Islet of Langerhans (tissue), 1 donor: Measurements from ENCODE around the gene PLAAT3.
"Not testable (repeated sequence)": the region's sequence is repeated elsewhere in the genome, so short reads cannot be mapped to it uniquely, and the experiment has no call there.

Experiments
- FAIRE-seq: peaks from one replicate; lab custom pipeline; 2011; peaks lifted over from hg19 to GRCh38; lab: Jason Lieb, UNC

The PLAAT3 gene

DNA sequence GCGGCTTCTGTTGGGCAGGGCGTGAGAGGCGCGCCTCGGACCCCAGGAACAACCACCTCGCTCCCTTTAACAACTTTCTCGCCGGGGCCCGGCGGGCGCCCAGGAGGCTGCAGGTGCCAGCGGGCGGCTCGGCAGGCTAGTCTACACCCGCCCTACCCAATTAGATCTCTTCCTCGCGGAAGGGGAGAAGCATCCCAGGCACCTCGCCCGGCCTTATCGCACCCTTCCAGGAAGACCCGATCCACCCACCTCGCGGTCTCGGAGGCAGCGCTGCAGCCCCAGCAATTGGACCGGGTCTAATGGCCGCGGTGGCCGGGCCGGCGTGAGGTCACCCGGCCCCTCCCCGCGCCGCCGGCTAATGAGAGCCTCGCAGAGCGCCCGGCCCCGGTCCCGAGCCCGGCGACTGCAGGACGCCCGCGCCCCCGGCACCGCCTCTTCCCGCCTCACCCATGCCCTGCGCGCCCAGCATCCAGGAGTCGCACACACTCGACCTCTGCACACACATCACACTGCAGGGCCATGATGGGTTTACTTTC, at the start of gene PLAAT3:
TSS of gene PLAAT3 (minus strand) at position 298 of the 536 bp plus-strand sequence. CDS start 419 bp downstream, outside the sequence.
- FAIRE-seq, result no peak

DNA sequence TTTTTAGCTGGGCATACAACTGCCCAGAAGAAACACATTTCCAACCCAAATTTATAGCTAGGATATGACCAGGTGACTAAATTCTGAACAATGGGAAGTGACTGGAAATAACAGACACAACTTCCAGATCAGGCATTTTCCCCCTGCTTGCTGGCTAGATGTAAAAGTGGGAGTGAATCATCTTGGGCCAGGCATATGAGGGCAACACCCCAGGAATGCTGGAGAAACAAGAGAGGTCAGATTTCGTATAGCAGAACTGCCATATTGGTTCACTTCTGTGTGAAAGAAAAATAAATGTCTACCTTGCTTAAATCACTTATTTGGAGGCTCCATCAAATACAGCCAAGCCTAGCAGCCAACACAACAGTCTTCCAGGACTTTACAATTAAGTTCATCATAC, 49.6 kb upstream of the PLAAT3 start:
- FAIRE-seq, result no peak

DNA sequence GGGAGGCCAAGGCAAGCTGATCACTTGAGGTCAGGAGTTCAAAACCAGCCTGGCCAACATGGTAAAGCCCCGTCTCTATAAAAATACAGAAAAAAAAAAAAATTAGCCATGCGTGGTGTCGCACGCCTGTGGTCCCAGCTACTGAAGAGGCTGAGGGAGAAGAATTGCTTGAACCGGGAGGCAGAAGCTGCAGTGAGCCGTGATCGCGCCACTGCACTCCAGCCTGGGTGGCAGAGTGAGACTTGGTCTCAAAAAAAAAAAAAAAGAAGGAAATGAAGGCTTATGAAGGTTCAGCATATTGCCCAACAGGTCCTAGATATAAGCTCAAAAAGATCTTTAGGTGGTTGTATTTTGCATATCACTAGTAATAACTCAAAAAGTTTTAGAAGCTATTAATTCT, 46.7 kb upstream of the PLAAT3 start:
- FAIRE-seq, result no peak

DNA sequence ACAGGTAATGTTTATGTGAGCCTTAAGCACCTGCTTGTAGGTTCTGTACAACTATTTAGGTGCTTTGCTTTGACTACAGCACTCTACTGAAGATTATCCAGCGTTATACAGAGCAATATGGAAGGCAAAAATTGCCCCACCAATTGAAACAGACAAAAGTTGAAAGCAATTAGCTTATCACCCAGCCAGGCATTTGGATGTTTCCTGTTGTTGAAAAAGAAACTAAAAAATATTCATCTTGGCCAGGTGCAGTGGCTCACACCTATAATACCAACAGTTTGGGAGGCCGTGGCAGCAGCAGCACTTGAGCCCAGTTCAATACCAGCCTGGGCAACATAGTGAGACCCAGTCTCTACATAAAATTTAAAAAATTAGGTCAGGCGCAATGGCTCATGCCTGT, 38.4 kb upstream of the PLAAT3 start:
- no peak for FAIRE-seq

DNA sequence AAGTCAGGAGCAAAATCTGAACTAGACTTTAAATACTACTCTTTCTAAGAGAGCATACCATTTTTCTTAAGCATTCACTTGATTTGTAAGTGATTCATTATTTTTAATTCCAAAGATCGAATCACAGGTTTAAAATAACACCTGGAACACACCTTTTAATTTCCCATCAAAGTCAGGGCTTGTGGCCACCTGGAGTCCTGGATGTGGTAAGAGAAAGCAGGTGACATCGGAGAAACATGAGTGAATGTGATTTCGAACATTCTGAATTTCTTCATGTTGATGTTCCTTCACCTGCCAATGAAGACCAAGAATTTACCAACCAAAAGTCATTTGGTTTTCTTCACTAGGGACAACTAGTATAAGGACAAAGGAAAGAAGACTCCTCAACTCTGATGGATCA, 29.0 kb upstream of the PLAAT3 start:
- no peak for FAIRE-seq

DNA sequence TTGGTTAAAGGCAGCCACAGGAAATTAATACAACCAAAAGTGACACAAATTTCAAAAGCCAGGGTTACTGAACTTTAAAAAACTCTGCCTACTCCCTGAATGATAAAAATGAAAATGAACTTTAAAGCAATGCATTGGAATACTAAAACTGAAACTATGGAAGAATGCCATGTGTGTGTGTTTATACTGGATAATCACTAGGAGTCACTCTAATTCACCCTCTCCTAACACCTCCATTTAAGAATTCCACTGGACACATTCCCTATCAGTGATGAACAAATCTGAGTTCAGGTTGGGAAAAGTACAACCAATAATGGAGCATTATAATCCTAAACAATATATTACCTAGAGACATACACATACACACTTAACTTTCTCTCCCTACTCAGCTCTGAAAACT, 27.5 kb upstream of the PLAAT3 start:
- FAIRE-seq, result no peak

DNA sequence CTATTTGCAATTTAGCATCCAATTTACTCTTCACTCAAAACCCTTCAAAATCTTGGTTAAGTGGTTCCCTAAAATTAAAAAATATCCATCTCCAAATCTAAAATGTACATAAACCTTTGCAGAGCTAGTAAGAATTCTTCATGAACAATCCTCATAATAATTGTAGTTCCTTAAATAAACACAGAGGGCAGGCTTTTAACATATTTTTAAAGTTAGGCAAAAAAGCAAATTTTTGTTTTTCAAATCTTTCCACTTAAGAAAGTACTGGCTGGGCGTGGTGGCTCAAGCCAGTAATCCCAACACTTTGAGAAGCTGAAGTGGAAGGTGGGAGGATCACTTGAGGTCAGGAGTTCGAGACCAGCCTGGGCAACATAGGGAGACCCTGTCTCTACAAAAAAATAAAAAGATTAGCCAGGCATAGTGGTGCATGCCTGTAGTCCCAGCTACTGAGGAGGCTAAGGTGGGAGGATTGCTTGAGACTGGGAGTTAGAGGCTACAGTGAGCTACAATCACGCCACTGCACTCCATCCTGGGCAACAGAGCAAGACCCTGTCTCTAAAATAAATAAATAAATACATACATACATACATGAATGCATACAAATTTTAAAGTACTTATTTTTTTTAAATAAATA, 25.1 kb upstream of the PLAAT3 start:
- peak; percentile 90 for FAIRE-seq

DNA sequence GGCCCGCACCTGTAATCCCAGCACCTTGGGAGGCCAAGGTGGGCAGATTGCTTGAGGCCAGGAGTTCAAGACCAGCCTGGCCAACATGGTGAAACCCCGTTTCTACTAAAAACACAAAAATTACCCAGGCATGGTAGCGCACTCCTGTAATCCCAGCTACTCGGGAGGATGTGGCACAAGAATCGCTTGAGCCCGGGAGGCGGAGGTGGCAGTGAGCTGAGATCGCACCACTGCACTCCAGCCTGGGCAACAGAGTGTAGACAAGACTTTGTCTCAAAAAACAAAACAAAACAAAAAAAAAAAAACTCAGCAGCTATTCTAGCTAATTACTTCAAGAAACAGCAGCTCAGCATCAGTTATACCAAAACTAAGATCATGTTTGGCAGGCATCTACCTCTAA, 24.2 kb upstream of the PLAAT3 start:
- FAIRE-seq, result not testable (repeated sequence)

DNA sequence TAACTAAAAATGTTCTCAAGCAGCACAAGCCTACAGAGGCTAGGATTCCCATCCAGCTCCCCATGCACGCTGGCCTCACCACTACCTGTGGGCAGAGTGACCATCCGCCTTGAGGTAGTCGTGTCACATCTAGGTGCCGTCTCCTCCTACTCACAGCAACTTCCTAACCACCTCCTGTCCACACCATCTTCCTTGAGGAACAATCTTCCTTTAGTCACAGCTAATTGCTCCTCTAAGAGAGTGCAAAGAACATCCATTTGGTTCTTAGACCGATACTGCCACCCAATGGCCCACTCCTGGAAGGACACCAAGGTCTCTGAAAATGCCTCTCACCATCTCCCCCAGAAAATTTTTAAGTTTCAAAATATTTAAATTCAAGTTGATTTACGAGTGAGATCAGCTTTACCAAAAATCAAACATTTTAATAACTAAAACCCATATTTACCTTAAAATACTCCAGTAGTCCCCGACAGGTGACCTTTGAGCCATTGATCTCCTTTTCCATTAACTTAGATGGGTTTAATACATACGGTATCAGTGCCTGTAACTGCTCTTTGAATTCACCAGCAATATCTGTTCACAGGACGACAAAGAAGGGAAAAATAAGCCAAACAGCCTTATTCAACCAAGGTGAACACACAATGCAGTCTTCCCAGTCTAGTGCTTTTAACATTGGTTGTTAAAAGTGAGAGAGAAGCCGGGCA, 21.7 kb upstream of the PLAAT3 start:
- no peak for FAIRE-seq

DNA sequence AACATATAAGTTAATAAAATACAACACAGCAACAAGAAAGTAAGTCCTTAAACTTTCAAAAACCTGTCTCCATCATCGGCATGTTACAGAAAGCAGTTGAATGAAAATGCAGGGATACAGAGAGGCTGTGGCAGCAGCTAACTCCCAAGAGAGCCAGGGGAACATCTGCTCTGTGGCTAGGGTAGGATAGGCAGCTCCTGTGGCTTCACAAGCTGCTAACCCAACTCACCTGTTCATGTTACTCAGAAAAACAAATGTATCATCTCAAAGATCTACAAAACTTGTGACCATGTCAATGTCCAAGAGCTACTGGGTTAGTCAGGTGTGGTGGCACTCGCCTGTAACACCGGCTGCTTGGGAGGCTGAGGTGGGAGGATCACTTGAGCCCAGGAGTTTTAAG, 15.2 kb upstream of the PLAAT3 start:
- no peak for FAIRE-seq

DNA sequence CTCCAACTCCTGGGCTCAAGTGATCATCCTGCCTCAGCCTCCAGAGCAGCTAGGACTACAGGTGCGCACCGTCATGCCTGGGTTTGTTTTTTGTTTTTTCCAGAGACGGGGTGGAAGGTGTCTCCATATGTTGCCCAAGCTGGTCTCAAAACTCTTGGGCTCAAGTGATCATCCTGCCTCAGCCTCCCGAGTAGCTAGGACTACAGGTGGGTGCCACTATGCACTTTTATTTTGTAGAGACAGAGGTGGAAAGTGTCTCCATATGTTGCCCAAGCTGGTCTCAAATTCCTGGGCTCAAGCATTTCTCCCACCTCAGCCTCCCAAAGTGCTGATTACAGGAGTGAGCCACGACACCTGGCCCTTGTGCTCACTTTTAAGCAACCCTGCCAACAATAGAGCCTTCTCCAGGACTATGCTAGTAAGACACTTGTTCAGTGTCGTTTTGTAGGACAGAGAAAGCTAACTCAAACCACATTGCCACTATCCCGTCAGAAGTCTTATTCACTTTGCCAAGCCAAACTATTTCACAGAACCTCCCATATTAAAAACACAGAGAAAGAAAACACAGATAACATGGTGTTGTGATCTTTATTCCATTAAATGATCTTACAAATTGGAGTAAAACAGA, 9.4 kb upstream of the PLAAT3 start:
- no peak for FAIRE-seq

DNA sequence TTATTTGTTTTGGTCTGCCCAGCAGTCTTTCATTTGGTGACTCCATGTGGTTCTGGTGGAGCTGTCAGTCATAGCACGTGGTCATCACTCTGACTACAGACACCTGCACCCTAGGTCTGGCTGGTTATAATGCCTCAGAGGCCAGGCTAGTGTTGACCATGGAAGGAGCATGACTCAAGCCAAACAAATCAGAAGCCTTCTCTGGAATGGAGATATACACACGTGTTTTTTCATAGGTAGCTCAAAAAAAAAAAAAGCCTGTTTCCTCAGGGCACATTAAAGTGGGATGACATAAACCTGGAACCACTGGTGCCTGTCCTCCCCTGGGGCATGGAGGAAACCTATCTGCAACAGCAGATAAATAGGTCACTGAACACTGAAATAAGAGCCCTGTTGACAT, 8.1 kb upstream of the PLAAT3 start:
- FAIRE-seq, result no peak

DNA sequence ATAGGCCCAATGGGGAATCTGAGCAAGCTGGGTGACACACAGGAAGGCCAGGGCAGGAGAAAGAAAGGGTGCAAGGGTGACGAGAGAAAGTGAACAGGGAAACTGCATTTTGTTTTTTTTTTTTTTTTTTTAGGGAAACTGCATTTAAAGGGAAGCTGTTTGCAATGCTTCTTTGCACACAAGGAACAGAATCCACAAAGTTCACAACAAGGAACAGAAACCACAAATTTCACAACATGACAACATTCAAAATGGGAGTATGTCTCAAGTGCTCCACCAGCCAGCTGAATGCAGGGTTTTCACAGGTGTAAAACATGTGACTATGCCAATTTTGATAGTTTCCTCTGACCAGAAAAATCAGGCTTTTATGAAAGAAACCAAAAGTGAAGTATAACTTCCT, 6.8 kb upstream of the PLAAT3 start:
- no peak for FAIRE-seq

DNA sequence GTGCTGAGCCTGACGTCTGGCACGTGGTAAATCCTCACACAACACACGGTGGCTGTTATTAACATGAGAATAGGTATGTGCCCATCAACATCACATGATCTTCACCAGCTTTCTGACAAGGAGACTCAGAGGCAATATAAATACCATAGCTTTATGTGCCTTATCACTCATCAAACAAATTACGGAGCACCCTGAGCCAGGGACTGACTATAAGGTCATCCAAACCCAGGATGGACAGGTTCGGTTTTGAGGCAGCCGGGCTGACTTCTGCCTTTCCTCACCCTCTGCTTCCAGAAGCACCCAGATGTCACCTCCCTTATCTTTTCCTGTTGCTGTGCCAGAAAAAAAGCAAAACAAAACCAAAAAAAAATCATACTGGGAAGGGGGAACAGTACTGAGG, 5.7 kb upstream of the PLAAT3 start:
- no peak for FAIRE-seq

DNA sequence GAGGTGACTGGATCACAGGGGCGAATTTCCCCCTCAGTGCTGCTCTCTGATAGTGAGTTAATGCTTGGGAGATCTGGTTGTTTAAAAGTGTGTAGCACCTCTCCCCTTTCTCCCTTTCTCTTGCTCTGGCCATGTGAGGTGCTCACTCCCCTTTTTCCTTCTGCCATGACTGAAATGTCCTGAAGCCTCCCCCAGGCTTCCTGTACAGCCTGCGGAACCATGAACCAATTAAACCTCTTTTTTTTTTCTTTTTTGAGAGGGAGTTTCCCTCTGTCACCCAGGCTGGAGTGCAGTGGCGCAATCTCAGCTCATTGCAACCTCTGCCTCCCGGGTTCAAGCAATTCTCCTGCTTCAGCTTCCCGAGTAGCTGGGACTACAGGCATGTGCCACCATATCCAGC, 3.5 kb upstream of the PLAAT3 start:
- not testable (repeated sequence) for FAIRE-seq

DNA sequence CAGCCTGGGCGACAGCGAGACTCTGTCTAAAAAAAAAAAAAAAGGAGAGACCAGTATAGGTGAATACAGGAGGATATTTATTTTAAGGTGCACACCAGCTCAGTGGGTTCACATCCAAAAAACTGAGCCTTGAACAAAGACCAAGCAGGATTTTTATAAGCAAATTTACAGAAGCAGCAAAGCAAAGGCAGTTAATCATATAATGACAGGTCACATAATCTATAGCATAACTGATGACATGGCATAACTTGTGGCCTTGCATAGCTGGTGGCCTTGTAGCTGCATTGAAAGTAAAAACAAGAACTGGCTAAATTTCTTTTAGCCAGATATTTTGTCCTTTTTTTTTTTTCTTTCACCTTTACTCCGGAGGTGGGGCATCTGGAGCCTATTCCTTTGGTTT, 2.7 kb upstream of the PLAAT3 start:
- FAIRE-seq, result no peak

DNA sequence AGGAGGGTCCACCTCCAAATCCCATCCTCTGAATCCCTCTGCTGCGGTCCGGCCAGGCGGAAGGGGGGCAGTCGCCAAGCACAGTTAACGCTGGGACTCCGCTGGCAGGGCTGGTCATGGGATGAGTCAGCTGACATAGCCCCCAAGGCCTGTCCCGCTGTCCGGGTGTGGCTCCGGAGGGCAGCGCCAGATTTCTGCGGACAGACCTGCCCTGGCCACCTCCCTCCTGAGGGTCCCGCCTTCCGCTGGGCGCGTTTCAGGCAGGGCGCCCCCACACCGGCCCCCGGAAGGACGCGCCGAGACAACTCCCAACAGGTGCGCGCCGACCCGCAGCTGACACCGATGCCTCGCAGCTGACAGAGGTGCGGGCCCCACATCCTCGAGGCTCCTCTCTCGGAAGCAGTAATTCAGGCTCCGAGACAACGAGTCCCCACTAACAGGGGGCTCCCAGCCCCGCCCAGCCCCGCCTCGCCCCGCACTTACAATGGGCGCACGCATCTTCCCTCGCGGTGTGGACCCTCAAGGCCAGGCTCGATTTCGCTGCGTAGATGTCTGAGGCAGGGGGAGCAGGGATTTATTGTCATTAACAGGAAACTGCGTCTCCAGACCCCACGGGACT, 607 bp downstream of the PLAAT3 start:
- no peak for FAIRE-seq

DNA sequence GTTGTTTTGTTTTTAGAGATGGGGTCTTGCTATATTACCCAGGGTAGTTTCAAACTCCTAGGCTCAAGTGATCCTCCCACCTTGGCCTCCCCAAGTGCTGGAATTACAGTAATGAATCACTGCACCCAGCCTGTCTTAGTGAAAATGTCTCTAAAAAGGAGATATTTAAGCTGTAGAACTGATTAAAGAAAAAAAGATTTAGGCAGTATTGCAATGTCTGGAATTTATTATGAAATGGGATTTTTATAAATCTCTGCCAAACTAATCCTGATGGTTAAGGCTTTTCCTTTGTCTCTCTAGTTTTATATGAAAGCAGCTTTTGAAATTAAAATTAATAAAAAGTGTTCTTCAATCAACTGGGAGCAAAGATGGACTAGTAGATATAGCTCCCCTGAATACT, 2.1 kb downstream of the PLAAT3 start:
- no peak for FAIRE-seq

DNA sequence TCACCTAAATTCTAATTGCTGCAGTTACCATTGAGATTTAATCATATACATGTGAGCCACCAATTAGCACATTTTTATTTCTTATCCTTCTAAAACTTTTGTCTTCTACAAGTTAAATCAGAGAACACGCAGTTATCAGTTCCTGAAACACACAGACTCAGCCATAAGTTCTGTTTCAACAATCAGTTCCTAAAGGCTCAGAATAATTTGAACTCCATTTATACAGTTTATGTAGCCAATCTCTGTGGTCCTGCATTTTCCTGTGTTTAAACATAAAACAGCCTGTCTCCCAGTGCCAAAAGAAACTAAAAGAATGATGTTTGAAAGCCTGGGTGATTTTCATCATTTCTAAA, 2.9 kb downstream of the PLAAT3 start:
- FAIRE-seq, result no peak

DNA sequence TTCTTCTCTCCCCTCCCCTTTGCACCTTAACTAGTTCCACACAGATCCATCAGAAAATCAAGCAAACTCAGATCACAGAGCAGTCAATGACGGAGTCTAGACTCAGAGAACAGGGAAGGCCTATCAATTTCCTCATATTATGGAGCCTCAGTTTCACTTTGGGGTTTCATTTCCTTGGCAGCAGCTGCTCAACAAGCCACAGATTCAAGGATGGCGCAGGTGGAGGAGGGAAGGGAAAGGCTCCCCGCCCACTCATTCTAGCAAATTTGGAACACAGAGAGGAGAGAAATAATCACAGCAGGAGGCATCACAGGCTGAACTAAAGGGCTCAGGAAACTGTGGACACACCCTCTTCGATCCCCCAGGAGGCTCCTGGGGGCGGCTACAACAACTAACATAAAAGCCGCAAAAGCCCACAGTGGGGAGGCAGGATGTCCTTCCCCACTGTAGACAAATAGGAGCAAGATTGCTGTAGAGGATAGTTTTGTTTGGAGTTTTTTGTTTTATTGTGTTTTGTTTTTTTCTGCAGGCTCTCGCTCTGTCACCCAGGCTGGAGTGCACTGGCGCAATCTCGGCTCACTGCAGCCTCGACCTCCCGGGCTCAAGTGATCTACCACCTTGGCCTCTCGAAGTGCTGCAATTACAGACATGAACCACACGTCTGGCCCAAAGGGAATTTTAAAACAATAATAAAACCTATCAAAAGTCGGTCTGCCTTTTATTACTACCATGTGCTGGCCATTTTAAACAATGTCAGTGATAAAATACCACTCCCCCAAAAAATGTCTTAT, 3.4 kb downstream of the PLAAT3 start:
- FAIRE-seq, result no peak

DNA sequence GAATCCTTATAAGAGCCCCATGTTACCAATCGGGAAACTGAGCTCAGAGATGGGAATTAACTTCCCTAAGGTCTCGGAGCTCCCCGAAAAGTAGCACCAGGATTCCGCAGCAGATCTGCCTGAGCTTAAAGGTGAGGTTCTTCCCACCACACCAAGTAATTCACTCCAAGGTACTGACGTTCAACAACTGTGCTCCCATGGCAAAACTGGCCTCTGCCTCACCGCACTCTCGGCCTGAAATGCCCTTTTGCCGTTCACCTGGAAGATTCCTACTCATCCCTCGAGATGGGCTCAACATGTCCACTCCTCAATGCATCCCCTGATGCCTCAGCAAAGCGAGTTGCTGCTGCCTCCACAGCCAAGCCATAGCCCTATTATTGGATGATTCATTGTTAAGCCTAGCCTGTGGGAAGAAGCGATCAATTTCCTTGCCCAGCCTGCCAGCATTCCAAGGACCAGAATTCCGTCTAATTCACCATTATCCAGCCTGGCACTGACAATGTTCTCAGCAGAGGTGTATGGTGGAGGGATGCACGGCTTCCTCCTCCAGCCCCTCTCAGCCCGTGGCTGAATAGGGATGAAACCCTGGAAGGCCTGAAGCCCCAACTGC, 4.2 kb downstream of the PLAAT3 start:
- no peak for FAIRE-seq

DNA sequence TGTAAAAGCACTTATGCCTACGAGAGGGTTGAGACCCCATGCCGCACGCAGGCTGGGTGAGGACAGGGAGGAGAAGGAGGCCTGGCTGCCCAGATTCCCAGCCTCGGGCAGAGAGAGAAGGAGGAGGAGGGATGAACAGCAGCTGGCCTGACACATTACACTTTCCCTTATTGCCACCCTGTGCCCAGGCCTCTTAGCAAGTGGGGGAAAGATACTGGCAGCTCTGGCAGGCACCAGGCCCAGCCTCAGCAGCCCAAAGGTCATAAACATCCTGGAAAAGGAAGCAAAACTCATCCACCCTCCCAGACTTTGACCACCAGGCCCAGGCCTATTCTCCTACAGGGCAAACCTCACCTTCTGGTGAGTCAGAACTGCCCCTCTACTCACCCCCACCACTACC, 4.7 kb downstream of the PLAAT3 start:
- FAIRE-seq, result no peak
